GM12873 (cell line): ENCODE data around the gene PDZD2.

Experiments
- TF ChIP-seq, protein P1 (sequence below): IDR thresholded peaks from 2 replicates; pipeline ENCODE4 v1.5.1; 2012; ENCODE audit warnings: low read depth, mild to moderate bottlenecking, moderate library complexity, low read length, control low read depth; ENCODE audit not compliant: insufficient read depth; ENCODE audit errors: missing control alignments

Gene PDZD2

DNA sequence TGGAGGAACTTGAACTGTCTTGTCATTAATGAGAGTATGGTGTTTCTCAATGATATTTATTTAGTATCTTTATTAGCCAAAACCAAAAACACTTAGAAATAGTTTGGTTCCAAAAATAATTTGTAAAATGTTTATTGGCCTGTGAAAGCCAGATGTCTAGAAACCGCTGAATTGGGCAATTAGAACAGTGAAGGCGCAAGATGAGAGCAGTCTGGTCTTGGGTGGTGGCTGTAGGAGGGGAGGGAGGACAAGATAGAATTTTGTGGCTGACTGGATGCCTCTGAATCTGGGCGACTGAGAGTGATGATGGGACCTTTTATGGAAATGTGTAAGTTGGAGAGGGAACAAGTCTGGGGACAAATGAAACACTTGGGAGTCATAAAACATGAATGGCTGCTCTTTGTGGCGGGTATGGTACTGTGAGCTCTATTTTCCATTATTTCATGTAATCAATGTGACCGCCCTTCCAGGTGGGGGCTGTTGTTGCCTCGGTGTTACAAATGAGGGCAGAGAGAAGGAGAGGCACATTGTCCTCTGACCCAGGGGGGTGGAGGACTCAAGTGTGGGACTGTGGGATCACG lies 35.5 kb downstream of the PDZD2 start:
- TF ChIP-seq, protein P1, sequence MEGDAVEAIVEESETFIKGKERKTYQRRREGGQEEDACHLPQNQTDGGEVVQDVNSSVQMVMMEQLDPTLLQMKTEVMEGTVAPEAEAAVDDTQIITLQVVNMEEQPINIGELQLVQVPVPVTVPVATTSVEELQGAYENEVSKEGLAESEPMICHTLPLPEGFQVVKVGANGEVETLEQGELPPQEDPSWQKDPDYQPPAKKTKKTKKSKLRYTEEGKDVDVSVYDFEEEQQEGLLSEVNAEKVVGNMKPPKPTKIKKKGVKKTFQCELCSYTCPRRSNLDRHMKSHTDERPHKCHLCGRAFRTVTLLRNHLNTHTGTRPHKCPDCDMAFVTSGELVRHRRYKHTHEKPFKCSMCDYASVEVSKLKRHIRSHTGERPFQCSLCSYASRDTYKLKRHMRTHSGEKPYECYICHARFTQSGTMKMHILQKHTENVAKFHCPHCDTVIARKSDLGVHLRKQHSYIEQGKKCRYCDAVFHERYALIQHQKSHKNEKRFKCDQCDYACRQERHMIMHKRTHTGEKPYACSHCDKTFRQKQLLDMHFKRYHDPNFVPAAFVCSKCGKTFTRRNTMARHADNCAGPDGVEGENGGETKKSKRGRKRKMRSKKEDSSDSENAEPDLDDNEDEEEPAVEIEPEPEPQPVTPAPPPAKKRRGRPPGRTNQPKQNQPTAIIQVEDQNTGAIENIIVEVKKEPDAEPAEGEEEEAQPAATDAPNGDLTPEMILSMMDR = no peak

DNA sequence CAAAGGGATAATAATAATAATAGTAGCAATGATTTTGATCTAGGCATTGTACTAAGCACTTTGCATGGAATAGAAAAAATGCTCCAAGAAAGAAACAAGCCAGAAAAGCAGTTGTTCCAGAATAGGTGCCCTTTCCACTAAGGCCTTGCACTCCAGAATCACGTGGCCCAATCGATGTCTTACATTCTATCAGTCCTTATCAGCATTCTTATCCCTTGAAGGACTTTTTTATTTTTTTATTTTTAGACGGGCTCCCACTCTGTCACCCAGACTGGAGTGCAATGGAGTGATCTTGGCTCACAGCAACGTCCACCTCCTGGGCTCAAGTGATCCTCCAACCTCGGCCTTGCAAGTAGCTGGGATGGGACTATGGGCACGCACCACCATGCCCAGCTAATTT lies 36.5 kb downstream of the PDZD2 start:
- TF ChIP-seq, protein P1 = no peak

- TF ChIP-seq, protein P1 = no peak
Measured at GRCh38 chr5:31678180-31678579, 39.2 kb downstream of the PDZD2 start.

GRCh38 chr5:31680528-31680927 lies 41.6 kb downstream of the PDZD2 start:
- TF ChIP-seq, protein P1 = no peak

- TF ChIP-seq, protein P1 = no peak
Measured at GRCh38 chr5:31682025-31682424, 43.1 kb downstream of the PDZD2 start.

GRCh38 chr5:31682851-31683250 lies 43.9 kb downstream of the PDZD2 start:
- TF ChIP-seq, protein P1 = no peak

DNA sequence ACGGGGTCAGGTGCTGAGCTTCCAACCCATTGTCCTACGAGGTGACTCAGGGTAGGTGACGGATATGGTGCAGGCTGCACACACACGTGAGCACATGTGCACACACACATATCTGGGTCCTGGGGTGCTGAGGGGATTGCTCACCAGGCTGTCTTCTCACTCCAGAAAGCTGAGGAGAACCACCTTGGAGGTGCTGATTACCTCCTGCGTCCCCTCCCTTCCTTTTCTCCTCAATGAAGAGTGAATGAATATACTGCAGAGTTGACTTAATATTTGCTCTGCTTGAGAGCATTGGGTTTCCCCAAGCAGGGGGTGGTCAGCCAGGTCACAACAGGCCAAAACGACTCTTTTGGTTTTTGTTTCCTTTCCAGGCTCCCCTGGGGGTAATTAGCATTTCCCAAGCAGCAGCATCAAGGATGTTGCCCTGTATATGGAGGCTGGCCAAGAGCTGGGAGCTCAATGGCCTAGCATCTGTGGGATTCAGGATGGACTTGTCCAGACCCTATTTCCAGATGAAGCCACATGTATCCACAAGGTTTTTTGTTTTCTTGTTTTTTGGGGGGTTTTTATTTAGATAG lies 49.7 kb downstream of the PDZD2 start:
- TF ChIP-seq, protein P1 = no peak
